Measurements from ENCODE around the gene DNMT3A.

Gene DNMT3A

GRCh38 chr2:25347205-25347815 lies 5.6 kb upstream of the DNMT3A start:
- DNase-seq, result peak in 2 of 56 donors; percentile 20 to 23

GRCh38 chr2:25343187-25343825 lies 1.6 kb upstream of the DNMT3A start:
- DNase-seq, result no peak

- DNase-seq, result peak in 53 of 56 donors; percentile 15 to 87 (median 73)
Measured at GRCh38 chr2:25342372-25343186, 854 bp upstream of the DNMT3A start.

DNA sequence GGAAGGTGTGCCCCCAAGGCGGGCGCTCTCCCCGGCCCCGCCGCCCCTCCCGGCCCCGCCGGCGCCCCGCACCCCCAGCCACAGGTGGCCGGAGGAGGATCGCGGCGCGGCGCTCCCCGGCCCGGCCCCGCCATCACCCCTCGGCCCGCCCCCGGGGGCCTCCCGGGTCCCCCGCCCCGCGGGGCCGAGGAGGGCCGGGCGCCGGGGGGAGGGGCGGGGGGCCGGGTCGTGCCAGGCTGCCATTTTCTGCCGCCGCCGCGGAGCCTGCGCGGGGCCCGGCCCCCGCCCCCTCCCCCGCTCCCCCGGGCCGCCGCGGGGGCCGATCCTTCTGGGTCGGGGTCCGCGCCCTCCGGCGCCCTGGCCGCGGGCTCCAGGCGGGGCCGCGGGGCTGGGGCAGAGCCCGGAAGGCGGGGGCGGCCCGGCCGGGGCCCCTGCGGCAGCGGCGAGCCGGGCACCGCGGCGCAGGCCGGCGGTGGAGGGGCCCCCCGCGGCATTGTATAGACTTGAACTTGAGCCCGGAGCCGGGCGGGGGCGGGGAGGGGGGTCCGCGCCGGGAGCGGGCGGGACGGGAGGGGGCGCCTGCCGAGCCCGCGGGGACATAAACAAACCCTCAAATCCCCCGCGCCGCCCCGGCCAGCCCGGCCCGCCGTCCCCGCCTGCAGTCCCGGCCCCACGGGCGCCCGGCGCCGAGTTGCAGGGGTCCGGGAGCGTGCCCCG lies 556 bp downstream of the DNMT3A start:
- peak in 36 of 56 donors; percentile 19 to 79 (median 48) for DNase-seq

DNA sequence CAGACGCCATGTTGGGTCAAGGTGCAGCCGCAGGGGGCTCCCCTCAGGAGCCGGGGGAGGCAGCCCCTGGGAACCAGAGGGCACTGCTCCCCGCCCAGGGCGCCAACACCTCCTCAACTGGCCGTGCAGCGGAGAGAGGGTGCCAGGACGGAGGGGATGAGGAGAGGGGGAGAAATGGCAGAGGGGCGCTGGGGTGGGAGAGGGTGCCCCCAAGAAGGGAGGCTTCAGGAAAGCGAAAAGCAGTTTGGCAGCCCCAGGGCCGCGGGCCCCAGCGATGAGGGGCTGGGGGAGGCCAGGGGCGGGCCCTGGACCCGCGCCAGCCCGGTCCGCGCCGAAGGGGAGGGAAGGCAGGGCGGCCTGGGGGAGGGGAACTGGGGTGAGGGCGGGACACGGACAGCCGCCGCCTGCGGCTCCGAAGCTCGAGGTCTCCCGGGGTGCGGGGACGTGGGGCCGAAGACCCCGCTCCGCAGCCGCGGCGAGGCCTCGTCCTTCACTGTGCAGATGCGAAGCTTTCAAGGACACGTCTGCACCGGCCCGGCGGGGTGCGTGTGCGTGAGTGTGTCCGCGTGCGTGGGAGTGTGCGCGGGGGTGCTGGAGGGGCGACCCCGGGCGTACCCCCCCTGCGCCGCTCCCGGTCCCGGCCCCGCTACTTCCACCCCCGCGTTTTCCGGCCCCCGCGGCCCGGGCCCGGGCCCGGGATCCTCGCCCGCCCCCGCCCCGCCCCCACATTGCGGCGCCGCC lies 1.4 kb downstream of the DNMT3A start:
- DNase-seq, result peak in 12 of 56 donors; percentile 31 to 56 (median 46)

GRCh38 chr2:25339791-25340180 lies 1.9 kb downstream of the DNMT3A start:
- peak in 32 of 56 donors; percentile 21 to 64 (median 41) for DNase-seq

DNA sequence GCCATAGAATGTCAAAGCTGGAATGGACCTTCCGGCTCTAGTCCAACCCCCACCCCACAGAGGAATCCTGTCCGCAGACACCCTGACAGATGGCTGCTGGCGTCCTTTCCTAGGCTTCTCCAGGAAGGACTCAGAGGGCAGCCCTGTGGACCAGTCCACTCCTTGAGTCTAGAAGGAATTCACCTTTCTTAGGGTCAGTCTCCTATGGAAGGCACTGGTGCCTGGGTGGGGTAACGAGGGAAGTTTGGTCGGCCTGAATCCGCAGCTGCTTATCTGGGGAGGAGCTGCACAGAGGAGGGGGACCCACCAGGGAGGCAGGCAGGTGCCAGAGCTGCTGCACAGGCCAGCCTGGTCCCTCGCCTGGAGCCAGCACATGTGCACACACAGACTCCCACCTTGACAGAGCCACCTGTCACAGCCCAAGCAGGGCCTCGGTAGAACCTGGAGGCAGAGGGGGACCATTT lies 2.5 kb downstream of the DNMT3A start:
- DNase-seq, result no peak

GRCh38 chr2:25338401-25338800 lies 3.3 kb downstream of the DNMT3A start:
- no peak for DNase-seq

- DNase-seq, result no peak
Measured at GRCh38 chr2:25337891-25338290, 3.8 kb downstream of the DNMT3A start.

DNA sequence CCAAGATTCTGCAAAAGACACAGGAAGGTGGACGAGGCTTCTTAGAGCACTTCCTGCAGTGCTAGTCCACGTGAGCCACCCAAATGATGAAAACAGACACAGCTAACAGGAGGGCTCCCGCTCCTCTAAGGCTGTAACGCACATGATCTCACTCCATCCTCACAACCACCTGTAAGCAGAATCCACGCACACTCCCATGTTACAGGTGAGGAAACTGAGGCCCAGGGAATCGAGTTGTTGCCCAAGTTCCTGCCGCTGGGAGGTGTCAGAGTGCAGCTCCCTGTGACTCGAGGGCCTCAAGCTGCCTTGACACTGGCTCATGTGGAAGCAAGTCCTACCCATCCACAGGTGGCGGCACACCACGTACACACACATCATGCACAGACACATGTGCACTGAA lies 4.4 kb downstream of the DNMT3A start:
- peak in 2 of 56 donors; percentile 37 to 42 for DNase-seq

- no peak for DNase-seq
Measured at GRCh38 chr2:25336383-25336841, 5.3 kb downstream of the DNMT3A start.

DNA sequence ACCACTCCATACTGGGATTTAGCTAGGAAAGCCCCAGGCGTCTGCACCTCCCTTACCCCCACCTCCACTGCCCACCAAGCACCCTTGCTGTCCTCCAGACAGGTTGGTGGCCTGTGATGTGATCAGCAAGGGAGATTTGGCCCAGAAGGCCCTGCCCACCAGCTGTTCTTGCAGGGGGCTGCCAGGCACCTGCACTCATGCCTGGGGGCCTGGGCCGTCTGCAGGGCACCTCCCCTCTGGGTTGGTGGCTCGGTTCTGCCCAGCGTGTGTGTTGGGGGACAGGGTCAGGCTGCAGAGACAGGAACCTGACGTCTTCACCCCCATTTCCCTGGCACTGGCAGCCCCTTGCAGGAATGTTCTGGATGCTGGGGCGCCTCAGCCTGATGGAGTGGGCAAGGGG lies 5.8 kb downstream of the DNMT3A start:
- no peak for DNase-seq

DNA sequence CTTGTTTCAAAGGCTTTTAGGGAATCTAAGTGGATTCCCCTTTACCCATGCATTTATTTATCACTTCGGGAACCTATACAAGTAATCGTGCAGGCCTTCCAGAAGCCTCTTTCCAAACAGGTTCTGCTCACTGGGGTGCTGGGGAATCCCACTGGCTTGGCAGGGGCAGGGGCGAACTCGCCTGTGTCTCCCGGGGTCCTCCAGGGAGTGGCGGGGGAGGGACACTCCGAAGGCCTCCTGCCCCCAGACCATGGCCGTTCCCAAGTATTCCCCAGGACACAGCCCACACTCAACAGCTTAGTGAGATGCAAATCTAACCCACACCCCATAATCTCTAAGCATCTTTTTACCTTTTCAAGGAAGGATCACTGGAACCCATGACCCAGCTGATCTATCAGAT lies 6.5 kb downstream of the DNMT3A start:
- no peak for DNase-seq

DNA sequence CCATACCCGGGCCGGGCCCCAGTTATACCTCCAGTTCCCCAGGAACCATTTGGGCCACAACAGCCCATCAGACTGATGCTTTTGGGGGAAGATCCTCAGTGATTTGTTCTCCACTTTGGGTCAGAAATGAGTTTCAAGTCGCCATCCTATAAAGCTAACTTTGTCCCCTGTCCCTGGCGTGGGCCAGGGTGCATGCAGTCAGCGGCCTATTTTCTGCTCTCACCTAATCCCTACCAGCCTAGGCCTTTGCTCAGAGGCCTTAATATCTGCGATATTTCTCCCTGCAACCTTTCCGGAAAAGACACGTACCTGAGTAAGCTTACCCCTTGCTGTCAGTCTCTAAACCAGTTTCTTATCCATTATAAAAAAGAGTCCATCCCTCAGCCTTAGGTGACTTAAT lies 7.2 kb downstream of the DNMT3A start:
- no peak for DNase-seq

DNA sequence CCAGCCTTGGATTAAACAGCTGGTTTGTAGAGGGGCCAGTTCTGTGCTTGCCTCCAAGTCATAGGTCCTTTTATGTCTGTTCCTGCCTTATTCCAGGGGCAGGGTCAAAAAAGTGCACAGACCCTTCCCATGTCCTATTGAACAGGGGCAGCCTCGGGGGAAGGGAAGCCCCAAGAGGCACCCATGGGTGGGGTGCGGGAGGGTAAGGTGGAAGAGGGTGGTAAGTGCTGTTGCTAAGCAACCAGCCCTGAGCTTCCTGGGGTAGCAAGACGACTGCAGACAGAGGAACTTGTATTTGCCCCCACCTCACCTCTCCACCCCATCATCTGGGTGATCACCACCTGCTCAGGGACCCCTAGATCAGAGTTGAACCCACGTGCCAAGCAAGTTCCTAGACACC lies 7.7 kb downstream of the DNMT3A start:
- peak in 2 of 56 donors; percentile 26 to 35 for DNase-seq

GRCh38 chr2:25332571-25332970 lies 9.2 kb downstream of the DNMT3A start:
- DNase-seq, result peak in 46 of 56 donors; percentile 25 to 89 (median 66)

DNA sequence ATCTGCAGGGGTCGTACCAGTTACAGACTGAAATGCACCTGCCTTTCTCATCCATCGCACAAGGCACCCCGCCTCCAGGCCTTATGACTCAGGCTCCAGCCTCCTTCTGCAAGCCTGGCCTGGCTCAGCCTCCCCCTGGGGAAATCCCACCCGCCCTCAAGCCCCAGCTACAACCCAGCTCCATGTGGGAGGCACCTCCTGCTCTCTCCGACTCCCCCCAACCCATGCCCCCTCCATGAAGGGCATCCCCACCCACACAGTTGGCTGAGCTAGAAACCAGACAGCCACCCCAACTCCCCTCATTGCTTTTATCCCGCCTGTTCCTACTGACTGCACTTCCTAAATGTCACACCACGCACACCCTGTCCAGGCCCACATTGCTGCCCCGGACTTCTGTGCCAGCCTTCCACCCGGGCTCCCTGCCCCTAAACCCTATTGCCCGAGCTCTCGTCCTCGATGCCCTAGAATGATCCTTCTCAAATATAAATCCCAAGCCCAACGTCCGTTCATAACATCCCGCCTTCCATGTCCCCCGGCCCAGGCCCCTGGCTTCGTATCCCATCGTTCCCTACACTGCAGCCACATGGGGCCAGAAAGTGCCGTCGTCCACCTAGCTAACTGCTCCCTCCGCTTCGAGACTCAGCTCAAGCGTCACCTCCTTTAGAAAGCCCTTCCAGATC lies 9.9 kb downstream of the DNMT3A start:
- peak in 4 of 56 donors; percentile 35 to 55 (median 47) for DNase-seq

DNA sequence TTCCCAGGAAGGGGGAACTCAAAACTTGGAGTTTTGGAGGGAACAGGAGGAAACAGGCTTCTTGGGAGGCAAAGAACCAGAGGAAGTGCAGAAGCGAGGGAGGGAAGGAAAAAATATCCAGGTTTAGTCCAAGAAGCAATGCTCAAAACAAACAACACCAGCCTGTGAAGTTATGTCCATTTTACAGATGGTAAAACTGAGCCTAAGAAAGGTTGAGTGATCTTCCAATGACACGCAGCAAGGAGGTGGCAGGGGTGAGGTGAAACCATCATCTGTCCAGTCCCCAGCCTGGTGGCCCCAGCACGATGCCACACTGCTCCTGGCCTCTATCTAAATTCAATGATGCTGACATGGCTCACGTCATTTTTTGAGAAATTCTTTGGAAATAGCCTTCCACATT lies 10.8 kb downstream of the DNMT3A start:
- no peak for DNase-seq

GRCh38 chr2:25330273-25330672 lies 11.5 kb downstream of the DNMT3A start:
- no peak for DNase-seq

All from nucleus accumbens (tissue), 56 donors.